Astrocyte (in vitro differentiated cells and primary cell): ENCODE results near the gene GAS6.
"Not testable (repeated sequence)": the region's sequence is repeated elsewhere in the genome, so short reads cannot be mapped to it uniquely, and the experiment has no call there.

Experiments used
- EZH2 ChIP-seq: IDR thresholded peaks from 2 replicates; pipeline ENCODE4 v1.6.1; 2012; ENCODE audit warnings: mild to moderate bottlenecking, low read length, inconsistent platforms; ENCODE audit not compliant: insufficient read depth
- TF ChIP-seq, protein P1 (sequence below): IDR thresholded peaks from 2 replicates; pipeline ENCODE4 v1.5.1; 2011; ENCODE audit warnings: low read depth, mild to moderate bottlenecking, inconsistent platforms, low read length, moderate library complexity; ENCODE audit not compliant: insufficient read depth

DNA sequence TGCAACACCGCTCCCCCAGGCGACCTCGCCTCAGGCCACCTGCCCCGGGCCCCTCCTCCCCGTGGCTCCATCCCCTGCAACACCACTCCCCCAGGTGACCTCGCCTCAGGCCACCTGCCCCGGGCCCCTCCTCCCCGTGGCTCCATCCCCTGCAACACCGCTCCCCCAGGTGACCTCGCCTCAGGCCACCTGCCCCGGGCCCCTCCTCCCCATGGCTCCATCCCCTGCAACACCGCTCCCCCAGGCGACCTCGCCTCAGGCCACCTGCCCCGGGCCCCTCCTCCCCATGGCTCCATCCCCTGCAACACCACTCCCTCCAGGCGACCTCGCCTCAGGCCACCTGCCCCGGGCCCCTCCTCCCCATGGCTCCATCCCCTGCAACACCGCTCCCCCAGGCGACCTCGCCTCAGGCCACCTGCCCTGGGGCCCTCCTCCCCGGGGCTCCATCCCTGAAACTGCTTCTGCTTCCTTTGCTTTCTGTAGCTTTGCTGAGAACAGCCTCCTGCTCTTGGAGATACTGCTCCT, 33.4 kb downstream of the GAS6 start:
- TF ChIP-seq, protein P1, sequence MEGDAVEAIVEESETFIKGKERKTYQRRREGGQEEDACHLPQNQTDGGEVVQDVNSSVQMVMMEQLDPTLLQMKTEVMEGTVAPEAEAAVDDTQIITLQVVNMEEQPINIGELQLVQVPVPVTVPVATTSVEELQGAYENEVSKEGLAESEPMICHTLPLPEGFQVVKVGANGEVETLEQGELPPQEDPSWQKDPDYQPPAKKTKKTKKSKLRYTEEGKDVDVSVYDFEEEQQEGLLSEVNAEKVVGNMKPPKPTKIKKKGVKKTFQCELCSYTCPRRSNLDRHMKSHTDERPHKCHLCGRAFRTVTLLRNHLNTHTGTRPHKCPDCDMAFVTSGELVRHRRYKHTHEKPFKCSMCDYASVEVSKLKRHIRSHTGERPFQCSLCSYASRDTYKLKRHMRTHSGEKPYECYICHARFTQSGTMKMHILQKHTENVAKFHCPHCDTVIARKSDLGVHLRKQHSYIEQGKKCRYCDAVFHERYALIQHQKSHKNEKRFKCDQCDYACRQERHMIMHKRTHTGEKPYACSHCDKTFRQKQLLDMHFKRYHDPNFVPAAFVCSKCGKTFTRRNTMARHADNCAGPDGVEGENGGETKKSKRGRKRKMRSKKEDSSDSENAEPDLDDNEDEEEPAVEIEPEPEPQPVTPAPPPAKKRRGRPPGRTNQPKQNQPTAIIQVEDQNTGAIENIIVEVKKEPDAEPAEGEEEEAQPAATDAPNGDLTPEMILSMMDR, result not testable (repeated sequence)
- not testable (repeated sequence) for TF ChIP-seq EZH2
